Transverse colon (tissue), 4 donors: ENCODE results near the gene SLC5A5. TPM values are rescaled to one million over a fixed set of nuclear protein-coding genes. Genes with fewer than 3 reads are reported as not detected.

ENCODE experiments used
- DNase-seq: peaks from one replicate; pipeline ENCODE4 v3.0.0-alpha.2; 2019
- H3K27ac ChIP-seq, 4 donors: fragments of 200-600 bp; sonication (generic); 2 replicates each; pipeline ENCODE4 v1.5.1; 2016 to 2018; ENCODE audit warnings: inconsistent platforms in 4 of 4
- H3K27me3 ChIP-seq: fragments of 200-600 bp; sonication (generic); 2 replicates; pipeline ENCODE4 v1.5.1; 2017; ENCODE audit warnings: inconsistent platforms
- H3K36me3 ChIP-seq, 4 donors: fragments of 200-600 bp; sonication (generic); 2 replicates each; pipeline ENCODE4 v1.5.1; 2017 to 2019; ENCODE audit warnings: inconsistent platforms in 4 of 4
- H3K4me1 ChIP-seq, 4 donors: fragments of 200-600 bp; sonication (generic); 2 replicates each; pipeline ENCODE4 v1.5.1; 2017 to 2020; ENCODE audit warnings: inconsistent platforms in 4 of 4
- H3K4me3 ChIP-seq, 4 donors: fragments of 200-600 bp; sonication (generic); 1 replicate in 1 of 4; 2 replicates in 3 of 4; pipeline versions ENCODE4 v1.5.1 to v1.6.1; 2017 to 2019; ENCODE audit warnings: inconsistent platforms in 4 of 4
- H3K9me3 ChIP-seq, 2 donors: fragments of 200-600 bp; sonication (generic); 2 replicates each; pipeline ENCODE4 v1.5.1; 2017 to 2019; ENCODE audit warnings: inconsistent platforms in 2 of 2
- CTCF ChIP-seq, 5 experiments: fragments of 200-600 bp in 3 of 5; fragments of 450-650 bp in 2 of 5; sonication (generic) in 3 of 5; IDR thresholded peaks; 1 replicate in 2 of 5; 2 replicates in 3 of 5; pipeline ENCODE4 v1.5.1; 2016 to 2017; ENCODE audit warnings: antibody characterized with exemption in 5 of 5, inconsistent platforms in 3 of 5, mild to moderate bottlenecking in 2 of 5, moderate library complexity in 1 of 5
- EP300 ChIP-seq: sonication (generic); formaldehyde crosslinking; IDR thresholded peaks from one replicate; pipeline ENCODE4 v1.6.1; 2017; ENCODE audit warnings: antibody characterized with exemption, low read depth
- POLR2A ChIP-seq: fragments of 450-650 bp; IDR thresholded peaks from one replicate; pipeline ENCODE4 v1.6.1; 2016; ENCODE audit warnings: antibody characterized with exemption, mild to moderate bottlenecking, moderate library complexity
- POLR2AphosphoS5 ChIP-seq, 3 donors: sonication (generic); formaldehyde crosslinking; IDR thresholded peaks; one replicate each; pipeline ENCODE4 v1.6.1; 2016; ENCODE audit warnings: antibody characterized with exemption in 3 of 3
- WGBS, 2 donors: methylation state at CpG; one replicate each; pipeline ENCODE4 v1.1.5; 2018; ENCODE audit warnings: low coverage in 1 of 2; 5-methylcytosine and 5-hydroxymethylcytosine counted together
- in situ Hi-C, 4 donors: fragments of 200-750 bp; cut with MboI; loops; one replicate each; pipeline versions ENCODE4 v1.15.0 to v1.15.1; 2017; ENCODE audit warnings: low sequenced_read_pairs in 3 of 4, low pct_ligation_motif_present in 1 of 4, low pct_unique_long_range_greater_than_20kb in 1 of 4
- intact Hi-C: fragments of 100-400 bp; cut with DNase I; formaldehyde crosslinking; loops from one replicate; pipeline ENCODE4 v1.15.1; 2023; ENCODE audit warnings: low total_unique reads
- total RNA-seq, 4 donors: library from RNA; depleted of rRNA; stranded (reverse); fragments of >200 nt; gene quantifications; one replicate each; pipeline ENCODE4 v1.1.0, GENCODE V29; 2016

The SLC5A5 gene
- total RNA-seq, 4 donors from 2014 or later, result not detected

GRCh38 chr19:17855280-17856152 is 16.2 kb upstream of the SLC5A5 start:
- intact Hi-C loops (loop anchor here (5.0 to 10.0 kb wide), 2 partner anchors 139 to 153 kb away; no protein-coding TSS in a partner anchor), in situ Hi-C loops (loop anchor here in 2 of 4 donors (5.0 to 25.0 kb wide), 3 partner anchors 72 to 143 kb away; partner anchors contain the start of gene MAP1S (in 1 of the 2))
- no peak overlapping the region for H3K27ac ChIP-seq

GRCh38 chr19:17859533-17860330 is 12.0 kb upstream of the SLC5A5 start, which contains the start of gene RPL18A:
Gene RPL18A (plus strand): TSS chr19:17859910. CDS start chr19:17859957, 47 bp downstream.
- intact Hi-C loops (loop anchor here (5.0 to 10.0 kb wide), 2 partner anchors 135 to 157 kb away; no protein-coding TSS in a partner anchor), in situ Hi-C loops (loop anchor here in 2 of 4 donors (5.0 to 25.0 kb wide), 4 partner anchors 68 to 147 kb away; partner anchors contain the start of gene MAP1S (in 1 of the 2))
- DNase-seq, result peak; percentile 99
- H3K4me1 ChIP-seq, result peaks cover 9 to 46% (median 23%) of the 10 kb centered on the region in 4 donors
- peak within 1 kb of the TSS; percentile 89 to 97 (median 93) for H3K4me3 ChIP-seq
- no peaks in the 10 kb centered on the region for H3K9me3 ChIP-seq
- peak within 1 kb of the TSS; percentile 90 to 95 (median 92) for H3K27ac ChIP-seq
- no peaks in the 10 kb centered on the region for H3K27me3 ChIP-seq
- 1% methylated on average over 72 of the region's 80 CpGs; no CpG with 5 or more reads in 1 of the 2 donors for WGBS, 2 donors
- no peak for TF ChIP-seq EP300
- TF ChIP-seq POLR2AphosphoS5 (IDR thresholded peaks at IDR 0.05), result peak; percentile 98 to 99 (median 99)
- peak; percentile 95 for TF ChIP-seq POLR2A
- peak; percentile 69 to 96 (median 81) for TF ChIP-seq CTCF (IDR thresholded peaks at IDR 0.05)
- H3K36me3 ChIP-seq, result peaks cover 0 to 23% (median 10%) of the 10 kb centered on the region in 4 donors

More at GRCh38 chr19:17855280-17856152, 16.2 kb upstream of the SLC5A5 start:
- H3K36me3 ChIP-seq, result no peaks in the 10 kb centered on the region
- no peak for TF ChIP-seq POLR2AphosphoS5 (IDR thresholded peaks at IDR 0.05)
- TF ChIP-seq CTCF (IDR thresholded peaks at IDR 0.05), result peak; percentile 95 to 99 (median 96)
- no peaks in the 10 kb centered on the region for H3K27me3 ChIP-seq
- WGBS, 2 donors, result 16 to 45% methylated on average over 3 to 27 of the region's 29 CpGs
- peak; percentile 92 for DNase-seq
- H3K4me3 ChIP-seq, result no peak overlapping the region
- H3K4me1 ChIP-seq, result peaks cover 0 to 10% (median 3%) of the 10 kb centered on the region in 4 donors
- H3K9me3 ChIP-seq, result no peaks in the 10 kb centered on the region

GRCh38 chr19:17860331-17860992 is 11.3 kb upstream of the SLC5A5 start:
- H3K36me3 ChIP-seq, result peaks cover 0 to 23% (median 10%) of the 10 kb centered on the region in 4 donors
- H3K9me3 ChIP-seq, result no peaks in the 10 kb centered on the region
- DNase-seq, result no peak
- no peaks in the 10 kb centered on the region for H3K27me3 ChIP-seq
- TF ChIP-seq POLR2AphosphoS5 (IDR thresholded peaks at IDR 0.05) (no peak), EP300 (no peak), POLR2A (no peak), CTCF (IDR thresholded peaks at IDR 0.05) (no peak)
- in situ Hi-C loops, result loop anchor here in 2 of 4 donors (10.0 to 25.0 kb wide), 3 partner anchors 127 to 148 kb away; partner anchors contain the start of gene MAP1S (in 1 of the 2)
- H3K4me3 ChIP-seq, result peak overlapping the region; percentile 89 to 97 (median 93)
- intact Hi-C loops, result no loop called here
- WGBS, 2 donors, result 2 to 3% methylated on average over 8 to 22 of the region's 22 CpGs
- peak overlapping the region; percentile 90 to 95 (median 92) for H3K27ac ChIP-seq
- H3K4me1 ChIP-seq, result peaks cover 9 to 53% (median 25%) of the 10 kb centered on the region in 4 donors
